HCT116 (cell line): ENCODE measurements around the gene SEMA4C. TPM values are rescaled to one million over a fixed set of nuclear protein-coding genes. Genes with fewer than 3 reads are reported as not detected.

Experiments
- ATAC-seq: fragments of 200-7000 bp; cut with Tn5 transposase; 2 replicates; pipeline ENCODE4 v1.9.1; 2020; ENCODE audit warnings: mild to moderate bottlenecking, moderate library complexity
- BruUV-seq: library from RNA; stranded (reverse); fragments of 400-500 nt; replicated peaks from 2 replicates; lab custom pipeline; 2021; lab: Mats Ljungman, UMichigan
- CTCF ChIA-PET: fragments of 300-600 bp; sonication (Branson Sonifier 250); formaldehyde crosslinking; loops from one replicate; lab custom pipeline; 2021; ENCODE audit warnings: antibody characterized with exemption; lab: Charles Lee
- POLR2A ChIA-PET: fragments of 300-600, 350-600 bp; sonication (Branson Sonifier 250); formaldehyde crosslinking; loops from one replicate; lab custom pipeline; 2021; ENCODE audit warnings: antibody characterized with exemption; lab: Charles Lee
- RAD21 ChIA-PET, 2 experiments: fragments of 300-600 bp; sonication (Branson Sonifier 250); formaldehyde crosslinking; loops; one replicate each; lab custom pipeline; 2023; ENCODE audit warnings: low total read pairs in 2 of 2; ENCODE audit not compliant: uncharacterized antibody in 2 of 2, unreplicated experiment in 2 of 2, low non-redundant PET in 1 of 2; lab: Charles Lee
- DNase-seq: peaks from one replicate; pipeline ENCODE4 v3.0.0-alpha.2; 2010; ENCODE audit warnings: low read depth, low spot score
- H2AFZ ChIP-seq: fragments of 200-600 bp; shearing (Covaris generic), sonication (generic); 2 replicates; pipeline ENCODE4 v1.6.1; 2017; ENCODE audit warnings: low read depth, mixed run types, mixed read lengths, antibody characterized with exemption, low read length; ENCODE audit not compliant: poor library complexity, severe bottlenecking
- H3K27ac ChIP-seq: 2 replicates; pipeline ENCODE4 v1.5.1; 2012; ENCODE audit warnings: low read depth, low read length
- H3K27me3 ChIP-seq: fragments of 200-600 bp; sonication (generic); 2 replicates; pipeline ENCODE4 v1.6.1; 2016; ENCODE audit warnings: mixed run types, low read length, mixed read lengths; ENCODE audit not compliant: insufficient read depth
- H3K36me3 ChIP-seq, 2 experiments: fragments of 200-500 bp in 1 of 2; fragments of 200-600 bp in 1 of 2; sonication (Bioruptor generic) in 1 of 2; sonication (generic) in 1 of 2; 2 replicates each; pipeline versions ENCODE4 v1.5.1 to v1.6.1; 2014 to 2016; ENCODE audit warnings: low read length in 2 of 2, inconsistent platforms in 1 of 2, mixed read lengths in 1 of 2, mixed run types in 1 of 2; ENCODE audit not compliant: insufficient read depth in 2 of 2, control insufficient read depth in 1 of 2
- H3K4me1 ChIP-seq, 2 experiments: fragments of 200-600 bp in 1 of 2; sonication (generic) in 1 of 2; 2 replicates each; pipeline versions ENCODE4 v1.5.1 to v1.6.1; 2012 to 2017; ENCODE audit warnings: low read length in 2 of 2, inconsistent platforms in 1 of 2, mild to moderate bottlenecking in 1 of 2, mixed read lengths in 1 of 2, mixed run types in 1 of 2, moderate library complexity in 1 of 2; ENCODE audit not compliant: insufficient read depth in 2 of 2, control insufficient read depth in 1 of 2
- H3K4me2 ChIP-seq: fragments of 200-600 bp; sonication (generic); 2 replicates; pipeline ENCODE4 v1.6.1; 2017; ENCODE audit warnings: mixed run types, low read length, mixed read lengths
- H3K4me3 ChIP-seq, 2 experiments: fragments of 200-600 bp in 1 of 2; sonication (generic) in 1 of 2; replicated peaks in 1 of 2; 2 replicates each; pipeline ENCODE4 v1.5.1; 2011 to 2016; ENCODE audit warnings: low read length in 2 of 2, control low read depth in 1 of 2, low read depth in 1 of 2, mild to moderate bottlenecking in 1 of 2, mixed read lengths in 1 of 2, mixed run types in 1 of 2
- H3K79me2 ChIP-seq: fragments of 200-600 bp; sonication (generic); 2 replicates; pipeline ENCODE4 v1.6.1; 2017; ENCODE audit warnings: mild to moderate bottlenecking, mixed run types, low read length, moderate library complexity, mixed read lengths; ENCODE audit not compliant: insufficient read depth
- H3K9ac ChIP-seq: fragments of 200-600 bp; sonication (generic); 2 replicates; pipeline ENCODE4 v1.6.1; 2016; ENCODE audit warnings: low read length, mixed read lengths
- H3K9me2 ChIP-seq: fragments of 200-600 bp; sonication (generic), shearing (Covaris generic); 2 replicates; pipeline ENCODE4 v1.6.1; 2017; ENCODE audit warnings: mixed run types, mild to moderate bottlenecking, moderate library complexity; ENCODE audit not compliant: insufficient read depth
- H3K9me3 ChIP-seq, 2 experiments: fragments of 200-500 bp in 1 of 2; fragments of 200-600 bp in 1 of 2; sonication (Bioruptor generic) in 1 of 2; sonication (generic) in 1 of 2; 2 replicates each; pipeline ENCODE4 v1.6.1; 2014 to 2017; ENCODE audit warnings: low read length in 2 of 2, mixed read lengths in 2 of 2, inconsistent platforms in 1 of 2, low read depth in 1 of 2, mild to moderate bottlenecking in 1 of 2, mixed run types in 1 of 2, moderate library complexity in 1 of 2; ENCODE audit not compliant: control insufficient read depth in 1 of 2, insufficient read depth in 1 of 2
- H4K20me1 ChIP-seq: fragments of 200-600 bp; sonication (generic), shearing (Covaris generic); 2 replicates; pipeline ENCODE4 v1.6.1; 2017; ENCODE audit warnings: mixed run types, mild to moderate bottlenecking, moderate library complexity; ENCODE audit not compliant: insufficient read depth
- CBX3 ChIP-seq: IDR thresholded peaks from 2 replicates; pipeline ENCODE4 v1.6.1; 2012; ENCODE audit warnings: low read depth
- CEBPB ChIP-seq: IDR thresholded peaks from 2 replicates; pipeline ENCODE4 v1.6.1; 2012; ENCODE audit warnings: low read depth
- CTCF ChIP-seq, 3 experiments: fragments of 200-600 bp in 1 of 3; sonication (generic) in 1 of 3; IDR thresholded peaks in 2 of 3; conservative IDR thresholded peaks in 1 of 3; 2 replicates each; pipeline ENCODE4 v1.5.1; 2012 to 2017; ENCODE audit warnings: low read depth in 2 of 3, low read length in 2 of 3, antibody characterized with exemption in 1 of 3, borderline replicate concordance in 1 of 3, control low read depth in 1 of 3, mild to moderate bottlenecking in 1 of 3, mixed read lengths in 1 of 3, mixed run types in 1 of 3, moderate library complexity in 1 of 3; ENCODE audit not compliant: insufficient read depth in 1 of 3
- EGR1 ChIP-seq: IDR thresholded peaks from 2 replicates; pipeline ENCODE4 v1.6.1; 2012; ENCODE audit warnings: low read depth
- EZH2phosphoT487 ChIP-seq: fragments of 200-600 bp; IDR thresholded peaks from 2 replicates; pipeline ENCODE4 v1.6.1; 2018; ENCODE audit warnings: antibody characterized with exemption, borderline replicate concordance
- FOSL1 ChIP-seq: IDR thresholded peaks from 2 replicates; pipeline ENCODE4 v1.6.1; 2012; ENCODE audit warnings: low read depth
- JUND ChIP-seq: IDR thresholded peaks from 2 replicates; pipeline ENCODE4 v1.6.1; 2012
- MAX ChIP-seq: IDR thresholded peaks from 2 replicates; pipeline ENCODE4 v1.6.1; 2012
- POLR2A ChIP-seq: IDR thresholded peaks from 2 replicates; pipeline ENCODE4 v1.7.0; 2011; ENCODE audit warnings: borderline replicate concordance; ENCODE audit not compliant: insufficient read depth, insufficient read length; ENCODE audit errors: extremely low read depth
- POLR2AphosphoS5 ChIP-seq: IDR thresholded peaks from 2 replicates; pipeline ENCODE4 v1.6.1; 2011; ENCODE audit warnings: mild to moderate bottlenecking, low read depth, low read length, moderate library complexity
- RAD21 ChIP-seq: IDR thresholded peaks from 2 replicates; pipeline ENCODE4 v1.6.1; 2012; ENCODE audit warnings: low read depth, mild to moderate bottlenecking
- REST ChIP-seq: IDR thresholded peaks from 2 replicates; pipeline ENCODE4 v1.6.1; 2012; ENCODE audit warnings: low read depth
- SIN3A ChIP-seq: IDR thresholded peaks from 2 replicates; pipeline ENCODE4 v1.6.1; 2012; ENCODE audit warnings: low read depth
- SP1 ChIP-seq: IDR thresholded peaks from 2 replicates; pipeline ENCODE4 v1.6.1; 2012; ENCODE audit warnings: low read depth
- SRF ChIP-seq: IDR thresholded peaks from 2 replicates; pipeline ENCODE4 v1.6.1; 2012; ENCODE audit warnings: low read depth
- TCF7L2 ChIP-seq: IDR thresholded peaks from 2 replicates; pipeline ENCODE4 v1.7.0; 2011; ENCODE audit warnings: borderline replicate concordance, inconsistent platforms; ENCODE audit not compliant: insufficient read depth, insufficient read length; ENCODE audit errors: extremely low read depth
- YY1 ChIP-seq: IDR thresholded peaks from 2 replicates; pipeline ENCODE4 v1.6.1; 2011; ENCODE audit warnings: low read length, low read depth, moderate library complexity, mild to moderate bottlenecking; ENCODE audit not compliant: insufficient replicate concordance; ENCODE audit errors: extremely low read depth
- ZFX ChIP-seq: fragments of 450-650 bp; IDR thresholded peaks from 2 replicates; pipeline ENCODE4 v1.6.1; 2017
- ZNF274 ChIP-seq: fragments of 200-500 bp; sonication (Bioruptor generic); IDR thresholded peaks from 2 replicates; pipeline ENCODE4 v1.6.1; 2014; ENCODE audit warnings: mild to moderate bottlenecking, low read depth, low read length, inconsistent platforms
- intact Hi-C: fragments of 100-400 bp; cut with micrococcal nuclease; formaldehyde crosslinking; loops from 2 replicates; pipeline ENCODE4 v1.10.0; 2022
- total RNA-seq: library from RNA; stranded (reverse); gene quantifications from one replicate; pipeline ENCODE4 v1.2.1, GENCODE V29; 2021; ENCODE audit not compliant: unreplicated experiment

The SEMA4C gene
- total RNA-seq, 1 experiment from 2014 or later, result 25.4 TPM

- peak within 1 kb of the TSS; percentile 99 for H3K4me2 ChIP-seq
- H3K9me2 ChIP-seq, result no peaks in the 10 kb centered on the region
- peaks cover 17% of the 10 kb centered on the region in 2 experiments; a peak in 3 of 4 replicates for H3K36me3 ChIP-seq
- H3K27ac ChIP-seq, result peak within 1 kb of the TSS; percentile 67
- POLR2A ChIA-PET, result interaction anchor here (0.7 to 2.7 kb wide), 8 partner anchors 11 to 255 kb away, joined by 3 to 20 read pairs (median 4); partner anchors contain the start of genes ANKRD36, CNNM3 and SEMA4C
- no TSS peak for BruUV-seq
- peaks cover 30% of the 10 kb centered on the region for H3K79me2 ChIP-seq
- H3K27me3 ChIP-seq, result no peaks in the 10 kb centered on the region
- TF ChIP-seq POLR2A (peak; percentile 84), CTCF (IDR thresholded peaks at IDR 0.05 in 2 of 3, conservative IDR thresholded peaks at IDR 0.05 in 1 of 3; ENCODE audit: borderline replicate concordance in 1 of 3, insufficient read depth in 1 of 3, low read depth in 2 of 3, low read length in 2 of 3) (peak; percentile 74 to 98 (median 75)), JUND (no peak), REST (no peak), CEBPB (no peak), RAD21 (peak; percentile 99), CBX3 (peak; percentile 75), EZH2phosphoT487 (no peak), SP1 (peak; percentile 99), EGR1 (no peak), SIN3A (peak; percentile 90), YY1 (peak; percentile 85), ZNF274 (no peak), TCF7L2 (peak; percentile 78), ZFX (peak; percentile 98), FOSL1 (no peak), SRF (no peak), POLR2AphosphoS5 (peak; percentile 86), MAX (peak; percentile 73)
- H4K20me1 ChIP-seq, result no peaks in the 10 kb centered on the region
- RAD21 ChIA-PET, result interaction anchor here (0.7 to 2.4 kb wide), 7 partner anchors 11 to 255 kb away, joined by 3 to 13 read pairs (median 6); partner anchors contain the start of genes ANKRD36 (in 1 of the 2) and SEMA4C (in 1 of the 2)
- CTCF ChIA-PET, result interaction anchor here (0.7 to 4.1 kb wide), 19 partner anchors 11 to 308 kb away, joined by 3 to 42 read pairs (median 7); partner anchors contain the start of genes ANKRD36, CNNM3 and KANSL3
- no peak within 1 kb of the TSS for H2AFZ ChIP-seq
- H3K4me1 ChIP-seq, result peaks cover 9 to 20% of the 10 kb centered on the region in 2 experiments
- DNase-seq (peak; percentile 96), ATAC-seq (peak; percentile 92)
- peak within 1 kb of the TSS; percentile 89 for H3K9ac ChIP-seq
- no peaks in the 10 kb centered on the region for H3K9me3 ChIP-seq
- H3K4me3 ChIP-seq, result peak within 1 kb of the TSS; percentile 84 to 93
- intact Hi-C loops, result loop anchor here (1.0 to 2.0 kb wide), 3 partner anchors 93 to 255 kb away; partner anchors contain the start of gene ANKRD36
Observed at GRCh38 chr2:96857667-96858372, 12.1 kb downstream of the SEMA4C start, which contains the start of gene ANKRD39. Gene ANKRD39, minus strand, starts transcription at chr2:96858016. Its CDS starts 29 bp downstream, at chr2:96857987.
